Activated CD4-positive, alpha-beta T cell treated with anti-CD3 and anti-CD28 coated beads, Interleukin-2, amount 10 ng/mL, durations not matched to agents 7 days and 5 days (primary cell): Measurements from ENCODE around the gene KRTAP5-6. TPM values are rescaled to one million over a fixed set of nuclear protein-coding genes. Genes with fewer than 3 reads are reported as not detected.

Source experiments
- CTCF ChIA-PET: fragments of 350-600 bp; sonication (Branson Sonifier 250); formaldehyde crosslinking; loops from one replicate; lab custom pipeline; 2021; ENCODE audit warnings: antibody characterized with exemption; lab: Charles Lee
- POLR2A ChIA-PET: fragments of 350-600 bp; sonication (Branson Sonifier 250); formaldehyde crosslinking; loops from one replicate; lab custom pipeline; 2021; ENCODE audit warnings: antibody characterized with exemption; lab: Charles Lee
- DNase-seq: peaks from one replicate; pipeline ENCODE4 v3.0.0-alpha.2; 2020
- H3K27ac Mint-ChIP-seq: one replicate; pipeline ENCODE4 v1.8.0; 2021; ENCODE audit warnings: mild to moderate bottlenecking, moderate library complexity, mixed read lengths
- H3K27me3 Mint-ChIP-seq: one replicate; pipeline ENCODE4 v1.8.0; 2021; ENCODE audit warnings: mixed read lengths
- H3K36me3 Mint-ChIP-seq: one replicate; pipeline ENCODE4 v1.8.0; 2021; ENCODE audit warnings: low read depth, mixed read lengths
- H3K4me1 Mint-ChIP-seq: one replicate; pipeline ENCODE4 v1.8.0; 2021; ENCODE audit warnings: mixed read lengths
- H3K4me3 Mint-ChIP-seq: one replicate; pipeline ENCODE4 v1.8.0; 2021; ENCODE audit warnings: mild to moderate bottlenecking, moderate library complexity, mixed read lengths
- H3K9me3 Mint-ChIP-seq: one replicate; pipeline ENCODE4 v1.8.0; 2021; ENCODE audit warnings: mixed read lengths
- total RNA-seq, 2 experiments: library from RNA; stranded (reverse); gene quantifications; one replicate each; pipeline ENCODE4 v1.2.3, GENCODE V29; 2021

KRTAP5-6 gene
- total RNA-seq, 2 experiments from 2014 or later: not detected

DNA sequence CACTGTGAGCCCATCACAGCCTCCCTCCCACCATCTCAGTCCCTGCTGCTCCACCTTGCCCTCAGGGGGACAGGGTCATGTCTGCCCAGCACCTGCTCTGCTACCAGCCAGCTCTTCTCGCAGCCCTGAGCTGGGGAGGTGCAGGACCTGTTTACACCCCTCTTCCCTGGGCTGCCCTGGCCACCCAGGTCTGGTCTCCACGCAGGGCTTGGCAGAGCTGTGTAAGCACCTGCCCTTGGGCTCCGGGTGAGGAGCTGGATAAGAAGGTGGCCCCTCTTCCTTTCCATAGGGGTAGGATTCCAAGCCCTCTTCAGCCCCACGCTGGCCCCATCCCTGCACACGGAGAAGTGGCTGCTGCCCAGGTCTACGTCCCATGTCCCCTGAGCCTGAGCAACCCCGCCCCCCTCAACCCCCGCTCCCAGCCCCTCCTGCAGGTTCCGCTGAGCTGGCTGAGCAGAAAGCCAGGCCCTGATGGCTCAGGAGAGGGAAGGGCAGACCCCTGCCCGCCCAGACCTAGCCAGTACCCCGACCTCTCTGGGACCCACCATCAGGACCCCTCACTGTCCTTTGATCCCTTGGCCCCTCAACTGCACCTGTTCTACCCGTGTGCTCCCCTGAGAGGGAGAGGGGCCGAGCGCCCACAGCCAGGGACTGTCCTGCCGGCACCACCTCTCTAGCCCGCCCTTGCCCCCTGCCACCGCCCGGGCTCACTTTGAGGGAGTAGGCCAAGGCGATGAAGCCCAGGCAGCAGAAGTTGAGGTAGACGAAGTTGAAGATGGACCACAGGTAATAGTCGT, 50.2 kb downstream of the KRTAP5-6 start:
- H3K4me1 Mint-ChIP-seq: peaks cover 10% of the 10 kb centered on the region
- H3K27me3 Mint-ChIP-seq: peaks cover 21% of the 10 kb centered on the region
- H3K9me3 Mint-ChIP-seq: peaks cover 11% of the 10 kb centered on the region
- POLR2A ChIA-PET: no interaction called here
- no peaks in the 10 kb centered on the region for H3K36me3 Mint-ChIP-seq
- CTCF ChIA-PET: no interaction called here
- no peak for DNase-seq
- H3K4me3 Mint-ChIP-seq: no peak overlapping the region
- H3K27ac Mint-ChIP-seq: no peak overlapping the region

Other genes starting within 250 kb of the KRTAP5-6 start
- gene MOB2, start 210.4 kb upstream of the KRTAP5-6 start, total RNA-seq: 10 to 100 TPM; 45.1 to 45.4 TPM
- under 1 TPM; 0.22 to 0.23 TPM for gene DUSP8, start 124.9 kb upstream of the KRTAP5-6 start, total RNA-seq
- not detected for gene KRTAP5-1, start 111.9 kb upstream of the KRTAP5-6 start, total RNA-seq
- not detected for gene KRTAP5-2, start 98.9 kb upstream of the KRTAP5-6 start, total RNA-seq
- not detected for gene KRTAP5-3, start 88.7 kb upstream of the KRTAP5-6 start, total RNA-seq
- not detected for gene KRTAP5-4, start 75.1 kb upstream of the KRTAP5-6 start, total RNA-seq
- gene KRTAP5-5, start 67.4 kb upstream of the KRTAP5-6 start, total RNA-seq: not detected
- gene IFITM10, start 53.4 kb downstream of the KRTAP5-6 start, total RNA-seq: 1 to 10 TPM in 1 of 2 experiments, under 1 TPM in 1; 0.96 to 1.3 TPM
- 100 to 1,000 TPM; 140 to 154 TPM for gene CTSD, start 66.7 kb downstream of the KRTAP5-6 start, total RNA-seq
- not detected for gene SYT8, start 137.8 kb downstream of the KRTAP5-6 start, total RNA-seq
- not detected for gene TNNI2, start 141.8 kb downstream of the KRTAP5-6 start, total RNA-seq
- gene LSP1, start 155.9 kb downstream of the KRTAP5-6 start, total RNA-seq: 100 to 1,000 TPM; 668 to 687 TPM
- under 1 TPM in 1 of 2 experiments, not detected in 1; 0.05 TPM for gene PRR33, start 194.7 kb downstream of the KRTAP5-6 start, total RNA-seq
- gene TNNT3, start 222.5 kb downstream of the KRTAP5-6 start, total RNA-seq: 1 to 10 TPM; 3.7 to 5.4 TPM